IPS DF 6.9 (cell line): ENCODE measurements around the gene PRKCQ.

Source experiments
- DNase-seq: peaks from one replicate; pipeline ENCODE4 v3.0.0-alpha.2; 2013; ENCODE audit warnings: low read depth, low spot score
- H3K27ac ChIP-seq: one replicate; pipeline ENCODE4 v1.5.1; 2013; ENCODE audit warnings: low read length, control low read depth
- H3K27me3 ChIP-seq: 2 replicates; pipeline ENCODE4 v1.6.1; 2013; ENCODE audit warnings: mild to moderate bottlenecking, low read length; ENCODE audit not compliant: control insufficient read depth, insufficient read depth
- H3K36me3 ChIP-seq: 2 replicates; pipeline ENCODE4 v1.6.1; 2013; ENCODE audit warnings: low read length; ENCODE audit not compliant: control insufficient read depth, insufficient read depth
- H3K4me1 ChIP-seq: 2 replicates; pipeline ENCODE4 v1.6.1; 2013; ENCODE audit warnings: low read length; ENCODE audit not compliant: control insufficient read depth, insufficient read depth
- H3K4me3 ChIP-seq: 2 replicates; pipeline ENCODE4 v1.5.1; 2013; ENCODE audit warnings: mild to moderate bottlenecking, low read length
- H3K9me3 ChIP-seq: 2 replicates; pipeline ENCODE4 v1.6.1; 2013; ENCODE audit warnings: low read length, inconsistent platforms; ENCODE audit not compliant: control insufficient read depth, insufficient read depth
- WGBS: extraction: QIAGEN DNeasy Blood & Tissue Kit; methylation state at CpG from one replicate; pipeline ENCODE4 v1.1.7; 2013; ENCODE audit warnings: mixed read lengths, missing lambda C conversion rate; ENCODE audit not compliant: insufficient read length, insufficient coverage; 5-methylcytosine and 5-hydroxymethylcytosine counted together

The PRKCQ gene

DNA sequence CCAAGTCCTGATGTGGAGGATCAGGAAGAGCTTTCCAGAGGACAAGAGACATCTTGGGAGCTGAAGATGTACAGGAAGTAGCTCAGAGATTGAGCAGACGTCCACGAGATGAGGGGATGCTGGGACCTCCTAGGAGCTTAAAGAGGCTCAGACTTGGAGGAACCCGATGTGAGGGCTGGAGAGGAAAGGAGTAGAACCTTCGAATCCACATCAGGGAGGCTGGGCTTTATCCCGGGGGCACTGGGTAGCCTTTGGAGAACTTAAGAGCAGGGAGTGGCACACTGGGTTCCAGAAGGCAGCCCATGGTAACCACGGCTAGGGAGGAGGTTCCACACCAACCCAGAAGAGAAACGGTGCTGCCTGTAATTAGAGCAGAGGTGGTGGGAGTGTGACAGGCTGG is 10.8 kb downstream of the PRKCQ start:
- no peak for DNase-seq
- Histone ChIP-seq H3K9me3 (no peaks in the 10 kb centered on the region), H3K4me3 (no peak overlapping the region), H3K27me3 (no peaks in the 10 kb centered on the region), H3K4me1 (no peaks in the 10 kb centered on the region), H3K36me3 (no peaks in the 10 kb centered on the region), H3K27ac (no peak overlapping the region)
- WGBS = no CpG with 5 or more reads among the region's 7 CpGs

- no peaks in the 10 kb centered on the region for H3K4me1 ChIP-seq
- WGBS = no CpG with 5 or more reads among the region's 8 CpGs
- no peak overlapping the region for H3K27ac ChIP-seq
Measured at GRCh38 chr10:6567884-6568283, 12.2 kb downstream of the PRKCQ start.

DNA sequence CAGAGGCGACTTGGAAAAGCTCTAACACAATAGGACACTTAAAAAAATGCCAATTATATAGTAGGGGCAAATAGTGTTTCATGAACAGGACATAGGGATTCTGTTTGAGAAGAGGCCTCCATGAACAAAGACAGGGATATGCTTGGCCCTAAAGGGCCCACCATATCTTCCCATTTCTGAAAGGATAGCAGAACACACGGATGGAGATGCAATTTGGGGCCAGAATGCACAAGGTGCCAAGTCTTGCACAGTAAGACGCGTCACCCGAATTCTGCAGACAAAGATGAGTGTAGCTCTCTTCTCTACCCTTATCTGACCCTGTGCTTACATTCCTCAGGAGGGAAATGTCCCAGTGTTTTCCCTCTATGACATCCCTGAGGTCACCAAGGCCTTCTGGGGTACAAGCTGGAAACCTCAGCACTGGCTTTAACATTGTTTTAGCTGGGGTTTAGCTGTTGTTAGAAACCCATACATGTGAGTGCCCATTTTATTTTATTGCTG is 12.8 kb downstream of the PRKCQ start:
- DNase-seq = no peak
- no CpG with 5 or more reads among the region's 5 CpGs for WGBS
- H3K9me3 ChIP-seq = no peaks in the 10 kb centered on the region
- H3K27me3 ChIP-seq = no peaks in the 10 kb centered on the region
- no peak overlapping the region for H3K27ac ChIP-seq
- H3K4me1 ChIP-seq = no peaks in the 10 kb centered on the region
- H3K4me3 ChIP-seq = no peak overlapping the region
- no peaks in the 10 kb centered on the region for H3K36me3 ChIP-seq

More at GRCh38 chr10:6567884-6568283, 12.2 kb downstream of the PRKCQ start:
- no peaks in the 10 kb centered on the region for H3K36me3 ChIP-seq
- H3K4me3 ChIP-seq = no peak overlapping the region
- no peaks in the 10 kb centered on the region for H3K9me3 ChIP-seq
- no peak for DNase-seq
- H3K27me3 ChIP-seq = no peaks in the 10 kb centered on the region

DNA sequence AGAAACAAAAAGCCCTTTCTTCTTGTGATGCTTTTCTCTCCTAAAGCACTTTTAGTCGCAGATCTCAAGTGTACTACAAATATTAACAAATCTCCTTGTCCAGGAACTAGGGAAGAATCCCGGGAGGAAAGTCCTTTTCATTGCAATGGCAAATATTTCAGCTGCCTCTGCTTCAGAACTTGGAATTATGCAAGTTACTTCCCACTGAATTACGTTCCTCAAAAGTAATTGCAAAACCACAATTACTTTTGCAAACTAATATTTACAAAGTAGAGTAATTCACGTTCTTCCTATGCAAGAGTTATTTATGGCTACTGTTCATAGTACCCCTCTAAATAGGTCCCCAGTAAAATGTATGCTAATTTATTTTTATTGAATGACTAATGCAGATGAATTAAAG is 14.5 kb downstream of the PRKCQ start:
- H3K4me1 ChIP-seq = no peaks in the 10 kb centered on the region
- WGBS = no CpG with 5 or more reads among the region's 4 CpGs
- H3K4me3 ChIP-seq = no peak overlapping the region
- H3K36me3 ChIP-seq = no peaks in the 10 kb centered on the region
- DNase-seq = no peak
- no peaks in the 10 kb centered on the region for H3K9me3 ChIP-seq
- H3K27me3 ChIP-seq = no peaks in the 10 kb centered on the region
- H3K27ac ChIP-seq = no peak overlapping the region

- DNase-seq = no peak
- no peak overlapping the region for H3K4me3 ChIP-seq
- H3K9me3 ChIP-seq = no peaks in the 10 kb centered on the region
- WGBS = no CpG with 5 or more reads among the region's 5 CpGs
- H3K36me3 ChIP-seq = no peaks in the 10 kb centered on the region
- no peak overlapping the region for H3K27ac ChIP-seq
- no peaks in the 10 kb centered on the region for H3K4me1 ChIP-seq
- no peaks in the 10 kb centered on the region for H3K27me3 ChIP-seq
Measured at GRCh38 chr10:6564367-6564766, 15.7 kb downstream of the PRKCQ start.

GRCh38 chr10:6563731-6564130 is 16.3 kb downstream of the PRKCQ start:
- Histone ChIP-seq H3K4me3 (no peak overlapping the region), H3K9me3 (no peaks in the 10 kb centered on the region), H3K36me3 (no peaks in the 10 kb centered on the region), H3K27me3 (no peaks in the 10 kb centered on the region), H3K27ac (no peak overlapping the region), H3K4me1 (no peaks in the 10 kb centered on the region)
- no CpG with 5 or more reads among the region's 6 CpGs for WGBS
- DNase-seq = no peak

DNA sequence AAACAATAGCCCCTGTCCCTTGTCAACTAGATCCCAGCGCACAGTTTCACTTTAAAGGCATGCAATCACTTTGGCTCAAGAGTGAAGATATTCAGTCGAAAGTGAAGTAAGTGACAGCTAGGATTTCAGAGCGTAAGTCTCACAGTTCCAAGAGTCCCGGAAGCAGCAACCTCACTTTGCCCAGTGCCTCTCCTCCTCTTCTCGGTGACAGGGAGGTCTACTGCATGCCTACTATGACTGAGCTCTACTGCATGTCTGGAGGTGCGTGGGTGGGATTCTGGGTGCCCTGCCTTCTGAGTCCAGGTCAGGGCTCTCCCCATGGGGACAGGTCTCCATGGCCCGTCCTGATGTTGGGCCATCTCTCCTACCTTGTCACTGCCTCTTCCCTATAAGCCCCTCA is 17.0 kb downstream of the PRKCQ start:
- H3K27ac ChIP-seq = no peak overlapping the region
- H3K36me3 ChIP-seq = no peaks in the 10 kb centered on the region
- no peak for DNase-seq
- WGBS = no CpG with 5 or more reads among the region's 7 CpGs
- no peak overlapping the region for H3K4me3 ChIP-seq
- H3K27me3 ChIP-seq = no peaks in the 10 kb centered on the region
- no peaks in the 10 kb centered on the region for H3K9me3 ChIP-seq
- no peaks in the 10 kb centered on the region for H3K4me1 ChIP-seq

- no peaks in the 10 kb centered on the region for H3K9me3 ChIP-seq
- H3K4me3 ChIP-seq = no peak overlapping the region
- no peak for DNase-seq
- H3K27ac ChIP-seq = no peak overlapping the region
- H3K27me3 ChIP-seq = no peaks in the 10 kb centered on the region
- WGBS = no CpG with 5 or more reads among the region's 7 CpGs
- H3K36me3 ChIP-seq = no peaks in the 10 kb centered on the region
- H3K4me1 ChIP-seq = no peaks in the 10 kb centered on the region
Measured at GRCh38 chr10:6562221-6562620, 17.9 kb downstream of the PRKCQ start.

DNA sequence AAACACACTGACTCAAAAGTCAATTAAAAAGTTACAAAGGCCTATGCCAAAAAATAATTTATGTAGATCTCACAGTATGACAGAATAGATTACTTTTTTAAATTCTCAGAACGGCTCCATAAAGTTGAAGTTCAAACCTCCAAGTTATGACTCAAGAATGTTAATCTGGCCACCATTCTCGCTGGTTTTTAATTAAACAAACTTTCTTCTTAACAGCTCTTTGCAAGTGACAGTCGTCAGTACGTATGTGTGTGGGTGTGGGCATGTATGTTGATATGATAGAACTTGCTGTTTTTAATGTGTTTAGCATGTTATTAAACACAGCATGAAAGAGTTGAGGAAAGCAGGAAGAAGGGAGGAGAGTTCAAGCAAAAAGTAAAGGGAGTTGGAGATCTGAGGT is 18.5 kb downstream of the PRKCQ start:
- DNase-seq = no peak
- Histone ChIP-seq H3K27ac (no peak overlapping the region), H3K27me3 (no peaks in the 10 kb centered on the region), H3K9me3 (no peaks in the 10 kb centered on the region), H3K4me1 (no peaks in the 10 kb centered on the region), H3K4me3 (no peak overlapping the region), H3K36me3 (no peaks in the 10 kb centered on the region)
- no CpG with 5 or more reads among the region's 4 CpGs for WGBS

DNA sequence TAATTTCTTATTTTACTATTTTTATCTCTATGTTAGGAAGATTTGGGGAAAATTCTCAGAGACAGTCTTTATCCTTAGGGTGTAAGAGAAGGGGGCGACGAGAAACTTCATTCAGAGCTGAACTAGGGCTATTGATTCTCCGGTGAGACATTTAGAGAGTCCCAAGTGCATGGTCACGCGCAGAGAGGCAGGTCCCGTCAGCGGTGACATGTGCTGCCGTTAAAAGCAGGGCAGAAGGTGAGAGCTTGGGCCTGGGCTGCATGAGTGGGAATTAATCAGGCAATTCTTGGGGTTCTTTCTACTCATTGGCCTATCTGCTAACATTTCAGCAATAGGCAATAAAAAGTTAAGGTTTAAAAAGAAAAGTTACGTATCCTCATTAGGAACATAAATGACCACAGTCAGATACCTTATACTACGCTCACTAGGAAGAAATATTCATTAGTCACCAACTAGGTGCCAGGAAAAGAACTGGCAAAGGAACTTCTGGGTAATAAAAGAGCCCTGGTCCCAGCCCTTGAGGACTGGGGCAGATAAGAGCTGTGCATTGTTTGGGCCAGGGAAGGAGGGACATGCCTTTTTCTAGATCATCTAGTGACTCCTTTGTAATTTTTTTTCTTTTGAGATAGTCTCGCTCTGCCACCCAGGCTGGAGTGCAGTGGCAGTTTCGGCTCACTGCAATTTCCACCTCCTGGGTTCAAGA is 21.2 kb downstream of the PRKCQ start:
- H3K9me3 ChIP-seq = no peaks in the 10 kb centered on the region
- H3K36me3 ChIP-seq = no peaks in the 10 kb centered on the region
- DNase-seq = no peak
- H3K27me3 ChIP-seq = no peaks in the 10 kb centered on the region
- no CpG with 5 or more reads among the region's 12 CpGs for WGBS
- H3K27ac ChIP-seq = no peak overlapping the region
- no peak overlapping the region for H3K4me3 ChIP-seq
- no peaks in the 10 kb centered on the region for H3K4me1 ChIP-seq

- H3K9me3 ChIP-seq = no peaks in the 10 kb centered on the region
- no CpG with 5 or more reads among the region's 2 CpGs for WGBS
- DNase-seq = no peak
- H3K27me3 ChIP-seq = no peaks in the 10 kb centered on the region
- H3K27ac ChIP-seq = no peak overlapping the region
- H3K4me3 ChIP-seq = no peak overlapping the region
- H3K36me3 ChIP-seq = no peaks in the 10 kb centered on the region
- H3K4me1 ChIP-seq = no peaks in the 10 kb centered on the region
Measured at GRCh38 chr10:6558272-6558671, 21.8 kb downstream of the PRKCQ start.
